ENCODE measurements around the gene EMX1.
"Not testable (repeated sequence)": the region's sequence is repeated elsewhere in the genome, so short reads cannot be mapped to it uniquely, and the experiment has no call there.

EMX1 gene

GRCh38 chr2:72900191-72900825 lies 17.0 kb upstream of the EMX1 start:
- DNase-seq = no peak

GRCh38 chr2:72901426-72901825 lies 15.9 kb upstream of the EMX1 start:
- DNase-seq = no peak

DNA sequence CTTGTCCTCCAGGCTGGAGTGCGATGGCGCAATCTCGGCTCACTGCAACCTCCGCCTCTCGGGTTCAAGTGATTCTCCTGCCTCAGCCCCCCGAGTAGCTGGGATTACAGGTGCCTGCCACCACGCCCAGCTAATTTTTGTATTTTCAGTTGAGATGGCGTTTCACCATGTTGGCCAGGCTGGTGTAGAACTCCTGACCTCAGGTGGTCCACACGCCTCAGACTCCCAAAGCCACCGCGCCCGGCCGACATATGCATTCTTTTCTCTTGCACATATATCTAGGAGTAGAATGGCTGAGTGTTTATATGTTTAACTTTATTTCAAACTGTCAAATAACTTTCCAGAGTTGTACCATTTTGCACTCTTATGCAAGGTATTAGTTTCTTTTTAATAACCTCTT lies 9.9 kb upstream of the EMX1 start:
- not testable (repeated sequence) for DNase-seq

DNA sequence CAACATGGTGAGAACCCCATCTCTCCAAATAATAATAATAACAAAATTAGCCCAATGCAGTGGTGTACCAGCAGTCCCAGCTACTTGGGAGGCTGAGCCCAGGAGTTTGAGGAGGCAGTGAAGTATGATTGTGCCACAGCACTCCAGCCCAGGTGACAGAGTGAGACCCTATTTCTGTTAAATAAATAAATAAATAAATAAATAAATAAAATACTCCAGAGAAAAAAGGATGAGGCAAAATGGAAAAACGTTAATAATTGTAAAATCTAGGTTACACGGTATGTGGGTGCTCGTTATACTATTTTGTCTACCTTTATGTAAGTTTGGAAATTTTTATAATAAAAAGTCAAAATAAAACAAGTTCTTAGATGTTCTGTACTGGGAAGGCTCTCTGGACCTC lies 8.6 kb upstream of the EMX1 start:
- no peak for DNase-seq

DNA sequence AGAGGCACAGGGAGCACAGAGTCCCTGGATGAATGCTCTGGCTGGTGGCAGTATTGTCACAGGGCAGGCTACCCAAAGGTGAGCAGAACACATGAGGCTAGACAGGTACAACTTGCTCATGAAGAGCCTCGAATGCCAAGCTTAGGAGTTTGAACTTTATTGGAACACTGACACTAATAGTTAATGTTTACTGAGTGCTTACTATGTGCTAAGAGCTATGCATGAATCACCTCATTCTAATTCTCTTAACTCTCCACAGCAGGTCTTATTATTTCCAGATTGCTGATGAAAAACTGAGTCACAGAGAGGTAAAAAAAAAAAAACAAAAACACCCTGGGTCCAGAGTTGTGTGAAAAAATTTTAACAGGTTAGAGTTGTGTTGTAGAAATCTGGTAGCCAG lies 6.1 kb upstream of the EMX1 start:
- DNase-seq = no peak

DNA sequence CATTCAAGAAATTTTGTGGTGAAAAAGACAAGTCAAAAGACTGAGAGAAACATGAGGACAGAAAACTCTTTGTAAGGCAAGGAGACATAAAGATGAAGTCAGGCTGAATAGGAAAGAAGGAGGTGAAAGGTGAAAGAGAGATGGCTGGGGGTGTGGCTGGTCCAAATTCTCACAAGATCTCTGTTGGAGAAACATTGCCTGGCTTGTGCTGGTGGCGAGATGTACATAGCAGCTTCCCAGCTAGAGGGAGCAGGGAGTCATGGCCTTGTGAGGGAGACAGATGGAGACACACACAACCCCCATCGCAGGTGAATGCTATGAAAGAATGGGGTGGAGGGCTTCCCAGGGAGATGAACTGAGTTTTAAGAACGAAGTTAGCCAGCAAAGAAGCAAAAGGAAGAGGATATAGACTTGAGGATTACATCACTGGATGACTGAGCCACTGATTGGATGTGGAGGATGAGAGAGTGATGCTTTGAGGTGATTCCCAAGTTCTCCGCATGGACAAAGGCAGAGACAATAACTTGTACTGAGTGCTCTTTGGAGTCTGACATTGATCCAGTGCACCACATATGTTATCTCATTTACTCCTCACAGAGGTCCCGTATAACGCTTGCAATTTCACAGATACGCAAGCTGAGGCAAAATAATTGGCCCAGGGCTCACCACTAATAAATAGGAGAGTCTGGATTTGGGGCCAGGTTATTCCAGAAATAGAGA lies 3.7 kb upstream of the EMX1 start:
- DNase-seq = no peak

- no peak for DNase-seq
Measured at GRCh38 chr2:72914206-72914559, 3.1 kb upstream of the EMX1 start.

DNA sequence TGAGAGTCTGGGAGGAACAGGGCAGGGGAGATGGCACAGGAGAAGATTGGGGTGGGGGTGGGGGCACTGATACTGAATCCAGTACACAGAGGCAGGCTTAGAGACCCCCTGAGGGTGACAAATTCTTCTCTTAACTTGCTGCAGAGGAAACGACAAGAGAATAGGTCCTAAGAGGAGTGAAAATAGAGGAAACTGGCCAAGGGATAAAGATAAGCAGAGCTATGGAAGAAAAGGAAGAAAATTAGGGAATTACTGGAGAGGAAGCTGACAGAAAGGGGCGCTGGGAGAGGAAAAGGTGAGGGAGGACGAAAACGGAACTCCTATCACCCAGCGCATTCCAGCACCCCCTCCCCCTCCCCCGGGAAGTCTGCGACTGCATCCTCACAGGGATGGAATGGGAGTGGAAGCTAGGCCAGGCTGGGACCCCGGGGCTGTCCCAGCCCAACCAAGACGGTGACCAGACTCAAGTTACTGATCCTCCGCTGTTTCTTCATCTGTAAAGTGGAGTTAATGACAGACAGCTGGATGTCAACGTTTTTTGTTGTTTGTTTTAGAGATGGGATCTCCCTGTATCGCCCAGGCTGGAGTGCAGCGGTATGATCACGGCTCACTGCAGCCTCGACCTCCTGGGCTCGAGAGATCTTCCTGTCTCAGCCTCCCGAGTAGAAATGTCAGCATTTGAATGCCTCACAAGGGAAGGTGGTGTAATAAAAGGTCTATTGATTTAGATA lies 2.6 kb upstream of the EMX1 start:
- no peak for DNase-seq

- no peak for DNase-seq
Measured at GRCh38 chr2:72915320-72915906, 1.9 kb upstream of the EMX1 start.

- no peak for DNase-seq
Measured at GRCh38 chr2:72915907-72916742, 1.2 kb upstream of the EMX1 start.

DNA sequence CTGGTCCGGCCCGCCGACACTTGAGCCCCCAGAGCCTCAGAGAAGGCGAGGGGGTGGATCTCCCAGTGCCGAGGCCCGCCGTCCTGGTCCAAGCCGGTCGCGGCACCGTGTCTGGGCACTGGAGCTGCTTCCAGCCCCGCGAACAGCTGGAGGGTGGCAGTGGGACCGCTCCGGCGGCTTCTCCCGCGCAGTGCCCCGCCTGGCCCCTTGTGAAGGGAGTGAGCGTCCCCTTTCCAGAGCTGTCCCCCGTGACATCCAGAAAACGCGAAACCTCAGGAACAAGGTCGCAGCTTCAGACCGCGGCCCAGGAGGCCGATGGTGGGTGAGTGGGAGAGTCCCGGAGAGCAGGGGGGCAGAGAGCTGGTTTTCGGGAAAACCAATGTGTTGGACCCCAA lies 579 bp upstream of the EMX1 start:
- no peak for DNase-seq

DNA sequence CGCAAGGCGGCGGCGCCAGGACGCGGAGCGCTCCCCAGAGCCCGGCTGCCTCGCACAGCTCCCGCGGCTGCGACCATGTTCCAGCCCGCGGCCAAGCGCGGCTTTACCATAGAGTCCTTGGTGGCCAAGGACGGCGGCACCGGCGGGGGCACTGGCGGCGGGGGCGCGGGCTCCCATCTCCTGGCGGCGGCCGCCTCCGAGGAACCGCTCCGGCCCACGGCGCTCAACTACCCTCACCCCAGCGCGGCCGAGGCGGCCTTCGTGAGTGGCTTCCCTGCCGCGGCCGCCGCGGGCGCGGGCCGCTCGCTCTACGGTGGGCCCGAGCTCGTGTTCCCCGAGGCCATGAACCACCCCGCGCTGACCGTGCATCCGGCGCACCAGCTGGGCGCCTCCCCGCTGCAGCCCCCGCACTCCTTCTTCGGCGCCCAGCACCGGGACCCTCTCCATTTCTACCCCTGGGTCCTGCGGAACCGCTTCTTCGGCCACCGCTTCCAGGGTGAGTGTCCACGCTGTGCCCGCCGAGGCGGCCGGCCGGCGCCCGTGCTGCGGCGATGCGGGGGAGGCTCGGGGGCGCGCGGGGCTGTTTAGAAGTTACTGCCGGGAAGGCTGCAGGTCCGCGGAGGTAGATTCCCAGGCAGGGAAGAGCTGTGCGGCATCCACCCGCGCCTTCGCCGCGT lies 696 bp downstream of the EMX1 start:
- no peak for DNase-seq

DNA sequence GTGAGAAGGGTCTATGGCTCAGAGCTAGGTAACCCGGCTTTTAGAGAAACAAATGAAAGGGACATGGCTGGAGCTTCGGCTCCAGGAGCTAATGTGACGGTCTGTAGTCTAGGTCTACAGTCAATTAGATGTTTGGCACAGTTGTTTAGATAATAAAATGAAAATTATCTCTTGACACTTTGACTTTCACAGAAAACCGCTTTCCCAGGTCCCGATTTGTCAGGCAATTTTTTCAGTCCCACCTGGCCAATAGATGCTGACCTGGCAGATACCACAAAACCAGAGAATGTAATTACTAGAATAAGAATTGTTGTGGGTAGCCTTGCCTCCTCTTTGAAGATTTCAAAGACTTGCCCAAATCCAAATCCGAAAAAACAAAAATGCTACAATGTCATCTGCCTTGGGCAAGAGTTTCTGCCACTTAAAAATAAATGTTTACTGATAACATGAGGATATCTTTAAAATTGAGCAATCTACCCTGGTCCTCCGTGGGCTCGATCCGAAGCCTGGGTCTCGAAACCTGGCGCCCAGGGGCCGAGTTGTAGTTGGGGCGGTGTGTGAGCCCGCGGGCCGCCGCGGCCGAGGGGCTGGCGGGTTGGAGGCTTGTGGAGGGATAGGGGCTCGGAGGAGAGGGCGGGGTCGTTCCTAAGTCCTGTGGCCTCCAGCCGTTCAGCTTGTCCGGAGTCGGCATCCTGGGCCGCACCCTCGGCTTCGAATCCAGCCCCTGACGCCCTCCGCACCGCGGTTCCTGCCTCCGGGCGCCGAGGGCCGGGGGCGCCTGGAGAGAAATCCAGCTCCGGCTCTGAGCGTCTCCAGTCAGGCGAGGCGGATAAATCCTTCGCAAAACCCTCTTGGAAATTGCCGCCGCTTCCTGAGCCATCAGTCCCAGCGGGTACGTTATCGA lies 2.3 kb downstream of the EMX1 start:
- no peak for DNase-seq

- DNase-seq = no peak
Measured at GRCh38 chr2:72920318-72921087, 3.2 kb downstream of the EMX1 start.

GRCh38 chr2:72921088-72921851 lies 4.0 kb downstream of the EMX1 start:
- no peak for DNase-seq

DNA sequence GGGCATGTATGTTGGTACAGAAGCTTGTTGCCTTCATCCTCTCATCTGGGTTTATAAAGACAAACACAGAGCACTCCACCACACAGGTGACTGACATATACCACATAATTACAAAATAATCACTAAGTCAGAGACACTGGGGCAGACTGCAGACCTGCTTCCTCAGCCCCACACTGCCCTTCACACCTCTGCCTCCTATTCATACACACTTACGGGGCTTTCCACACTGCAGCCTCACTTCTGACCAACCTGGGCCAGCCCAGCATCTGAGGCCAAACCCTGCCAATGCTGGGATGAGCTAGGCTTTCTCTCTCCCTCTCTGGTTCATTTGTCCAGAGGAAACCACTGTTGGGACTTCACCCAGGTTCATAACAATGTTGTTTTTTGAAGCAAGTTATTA lies 4.5 kb downstream of the EMX1 start:
- DNase-seq = no peak

- no peak for DNase-seq
Measured at GRCh38 chr2:72923833-72924352, 6.6 kb downstream of the EMX1 start.

DNA sequence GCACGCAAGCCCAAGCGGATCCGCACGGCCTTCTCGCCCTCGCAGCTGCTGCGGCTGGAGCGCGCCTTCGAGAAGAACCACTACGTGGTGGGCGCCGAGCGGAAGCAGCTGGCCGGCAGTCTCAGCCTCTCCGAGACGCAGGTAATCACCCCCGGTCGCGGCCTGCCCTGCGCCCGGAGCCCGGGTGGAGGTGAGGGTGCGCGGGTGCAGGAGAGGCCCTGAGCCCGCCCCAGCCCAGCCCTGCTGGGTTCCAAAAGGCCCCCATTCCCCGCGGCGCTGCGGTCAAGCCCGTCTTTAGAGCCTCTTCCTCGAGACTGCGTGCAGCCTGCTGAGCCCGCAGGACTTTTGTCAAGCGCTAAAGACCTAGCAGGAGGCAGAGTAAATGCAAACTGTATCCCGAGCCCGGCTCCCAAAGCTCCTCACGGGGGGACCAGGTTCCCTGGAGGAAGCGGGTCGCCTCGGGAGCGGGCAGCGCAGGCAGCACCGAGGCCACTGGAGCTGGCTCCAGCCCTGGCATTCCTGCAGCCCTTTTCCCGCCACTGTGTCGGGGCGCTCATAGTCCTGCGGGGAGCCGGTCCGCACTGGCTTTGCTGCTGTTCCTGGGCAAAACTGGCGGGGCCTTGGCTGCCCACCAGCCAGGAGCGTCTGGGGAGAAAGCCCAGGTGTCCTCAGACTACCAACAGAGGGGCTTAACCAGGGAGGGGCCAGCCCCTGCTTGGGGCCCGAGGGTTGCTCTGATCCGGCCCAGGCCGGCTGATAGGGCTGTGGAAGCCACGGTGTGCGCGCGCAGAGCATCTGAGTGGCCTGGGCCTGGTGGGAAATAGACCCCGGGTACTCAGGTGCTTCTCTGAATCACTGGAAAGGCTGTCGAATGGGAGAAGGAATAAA lies 7.3 kb downstream of the EMX1 start:
- no peak for DNase-seq
